ENCODE data around the gene SLC6A15.

DNA sequence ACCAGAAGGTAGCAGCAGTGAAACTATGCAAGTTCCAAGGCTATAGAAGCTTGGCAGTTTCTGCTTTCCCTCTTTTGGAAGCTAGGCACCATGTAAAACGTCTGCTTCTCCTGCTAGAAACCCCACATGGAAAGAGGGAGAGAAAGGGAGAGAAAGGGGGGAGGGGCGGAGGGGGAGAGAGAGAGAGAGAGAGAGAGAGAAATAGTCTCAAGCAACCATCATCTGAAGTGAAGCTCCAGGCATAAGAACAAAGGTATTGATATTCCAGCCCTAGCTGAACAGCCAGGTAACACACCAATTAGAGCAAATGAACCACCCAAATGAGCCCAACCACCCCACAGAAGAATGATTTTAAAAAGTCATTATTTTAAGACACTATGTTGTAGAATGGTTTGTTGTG is 8.5 kb downstream of the SLC6A15 start:
- TF ChIP-seq, protein P1, sequence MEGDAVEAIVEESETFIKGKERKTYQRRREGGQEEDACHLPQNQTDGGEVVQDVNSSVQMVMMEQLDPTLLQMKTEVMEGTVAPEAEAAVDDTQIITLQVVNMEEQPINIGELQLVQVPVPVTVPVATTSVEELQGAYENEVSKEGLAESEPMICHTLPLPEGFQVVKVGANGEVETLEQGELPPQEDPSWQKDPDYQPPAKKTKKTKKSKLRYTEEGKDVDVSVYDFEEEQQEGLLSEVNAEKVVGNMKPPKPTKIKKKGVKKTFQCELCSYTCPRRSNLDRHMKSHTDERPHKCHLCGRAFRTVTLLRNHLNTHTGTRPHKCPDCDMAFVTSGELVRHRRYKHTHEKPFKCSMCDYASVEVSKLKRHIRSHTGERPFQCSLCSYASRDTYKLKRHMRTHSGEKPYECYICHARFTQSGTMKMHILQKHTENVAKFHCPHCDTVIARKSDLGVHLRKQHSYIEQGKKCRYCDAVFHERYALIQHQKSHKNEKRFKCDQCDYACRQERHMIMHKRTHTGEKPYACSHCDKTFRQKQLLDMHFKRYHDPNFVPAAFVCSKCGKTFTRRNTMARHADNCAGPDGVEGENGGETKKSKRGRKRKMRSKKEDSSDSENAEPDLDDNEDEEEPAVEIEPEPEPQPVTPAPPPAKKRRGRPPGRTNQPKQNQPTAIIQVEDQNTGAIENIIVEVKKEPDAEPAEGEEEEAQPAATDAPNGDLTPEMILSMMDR (IDR thresholded peaks at IDR 0.05) = no peak
- TF ChIP-seq POLR2A (IDR thresholded peaks at IDR 0.05) = no peak
